Measurements from ENCODE around the gene PRLR. TPM values are rescaled to one million over a fixed set of nuclear protein-coding genes. Genes with fewer than 3 reads are reported as not detected.

PRLR gene
- total RNA-seq (under 1 TPM; 0.09 to 0.82 (median 0.40) TPM), polyA plus RNA-seq (under 1 TPM; 0.02 to 0.03 (median 0.03) TPM)
- long read RNA-seq, donor 1: 0 reads
- long read RNA-seq, donor 2: 0 reads

- Histone ChIP-seq H3K27ac (no peak within 1 kb of the TSS), H3K36me3 (no peaks in the 10 kb centered on the region), H3K9me3 (no peaks in the 10 kb centered on the region), H3K4me3 (peak within 1 kb of the TSS; percentile 4 to 63 (median 31)), H3K4me1 (peaks cover 0 to 16% (median 12%) of the 10 kb centered on the region in 6 donors), H3K27me3 (replicated peaks in 1 of 7) (peaks cover 0 to 69% (median 25%) of the 10 kb centered on the region in 7 donors)
- WGBS, 5 donors: 3 to 7% (median 3%) methylated on average over 20 to 42 of the region's 42 CpGs
- no peak for DNase-seq
- TF ChIP-seq POLR2AphosphoS5 (IDR thresholded peaks at IDR 0.05) (no peak), POLR2A (IDR thresholded peaks at IDR 0.05) (no peak), CTCF (IDR thresholded peaks at IDR 0.05 in 8 of 11, conservative IDR thresholded peaks at IDR 0.05 in 3 of 11) (no peak)
- intact Hi-C loops (cut with DNase I; ENCODE audit: low total_unique reads): no loop called here
Observed at GRCh38 chr5:35230038-35230611, at the start of gene PRLR. Gene PRLR, minus strand, starts transcription at chr5:35230487. Its CDS starts 140,867 bp downstream, at chr5:35089620.

GRCh38 chr5:35274839-35275509, 44.7 kb upstream of the PRLR start:
- Histone ChIP-seq H3K36me3 (no peaks in the 10 kb centered on the region), H3K4me3 (no peak overlapping the region), H3K4me1 (no peaks in the 10 kb centered on the region), H3K27me3 (replicated peaks in 1 of 7) (no peaks in the 10 kb centered on the region), H3K9me3 (peaks cover 0 to 7% (median 0%) of the 10 kb centered on the region in 8 donors), H3K27ac (no peak overlapping the region)
- TF ChIP-seq POLR2AphosphoS5 (IDR thresholded peaks at IDR 0.05): no peak
- intact Hi-C loops (cut with DNase I; ENCODE audit: low total_unique reads): no loop called here
- DNase-seq: no peak
- whole genome bisulfite sequencing, 5 donors: 48 to 57% (median 51%) methylated on average over 2 of the region's 2 CpGs

DNA sequence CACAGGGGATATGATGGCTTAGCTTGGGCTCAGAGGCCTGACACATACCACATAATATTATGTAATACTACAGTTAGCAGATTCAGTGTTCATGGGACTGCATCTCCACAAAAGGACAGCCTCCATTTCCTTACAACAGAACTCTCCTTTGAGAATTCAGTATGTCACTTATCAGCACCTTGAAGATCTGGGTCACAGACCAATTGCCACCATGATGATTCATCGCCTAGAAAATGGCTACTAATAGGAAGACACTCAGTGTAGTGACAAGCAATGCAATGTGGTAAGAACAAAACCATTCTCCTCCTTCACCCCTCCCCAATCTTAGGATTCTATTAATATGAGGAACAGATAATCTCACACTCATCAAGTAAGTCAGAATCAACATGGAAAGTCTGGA, 38.7 kb upstream of the PRLR start:
- H3K36me3 ChIP-seq: no peaks in the 10 kb centered on the region
- no peaks in the 10 kb centered on the region for H3K9me3 ChIP-seq
- H3K27ac ChIP-seq: no peak overlapping the region
- no peak overlapping the region for H3K4me3 ChIP-seq
- H3K4me1 ChIP-seq: no peaks in the 10 kb centered on the region
- H3K27me3 ChIP-seq (replicated peaks in 1 of 7): no peaks in the 10 kb centered on the region
- intact Hi-C loops (cut with DNase I; ENCODE audit: low total_unique reads): no loop called here
- DNase-seq: no peak
- WGBS, 5 donors: 86 to 94% (median 92%) methylated on average over 1 of the region's 1 CpG
- TF ChIP-seq POLR2AphosphoS5 (IDR thresholded peaks at IDR 0.05) (no peak), CTCF (IDR thresholded peaks at IDR 0.05 in 8 of 11, conservative IDR thresholded peaks at IDR 0.05 in 3 of 11) (no peak), POLR2A (IDR thresholded peaks at IDR 0.05) (no peak)

GRCh38 chr5:35266276-35266675, 36.0 kb upstream of the PRLR start:
- Histone ChIP-seq H3K4me3 (no peak overlapping the region), H3K9me3 (no peaks in the 10 kb centered on the region), H3K4me1 (no peaks in the 10 kb centered on the region), H3K27ac (no peak overlapping the region), H3K36me3 (no peaks in the 10 kb centered on the region), H3K27me3 (replicated peaks in 1 of 7) (peaks cover 0 to 3% (median 0%) of the 10 kb centered on the region in 7 donors)
- no peak for DNase-seq
- intact Hi-C loops (cut with DNase I; ENCODE audit: low total_unique reads): no loop called here
- TF ChIP-seq POLR2A (IDR thresholded peaks at IDR 0.05): no peak
- no peak for TF ChIP-seq CTCF (IDR thresholded peaks at IDR 0.05 in 8 of 11, conservative IDR thresholded peaks at IDR 0.05 in 3 of 11)
- no peak for TF ChIP-seq POLR2AphosphoS5 (IDR thresholded peaks at IDR 0.05)
- WGBS, 5 donors: 65 to 78% (median 67%) methylated on average over 3 of the region's 3 CpGs
